ENCODE results near the gene IL37. TPM values are rescaled to one million over a fixed set of nuclear protein-coding genes. Genes with fewer than 3 reads are reported as not detected.

IL37 gene
- total RNA-seq, 1 donor from 2014 or later: not detected

DNA sequence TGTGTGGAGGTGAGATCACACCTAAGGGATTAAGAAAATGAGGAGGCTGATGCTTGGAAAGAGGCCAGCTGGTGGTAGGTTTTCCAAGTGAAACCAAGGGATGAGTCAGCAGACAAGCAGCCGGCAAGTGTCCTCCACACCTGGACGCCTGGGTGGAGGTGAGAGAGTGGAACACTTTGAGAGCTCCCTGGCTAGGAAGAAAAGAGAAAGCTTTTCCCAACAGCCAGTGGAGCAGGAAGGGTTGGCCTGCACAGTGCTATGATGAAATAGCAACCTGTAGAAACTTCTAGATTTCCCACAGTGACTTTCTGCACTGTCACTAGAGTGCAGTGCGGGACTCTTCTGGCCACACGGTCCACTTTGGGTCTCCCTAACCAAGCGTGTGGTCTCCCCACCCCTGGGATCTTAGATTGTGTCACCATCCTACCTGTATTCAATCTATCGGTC lies 19.6 kb upstream of the IL37 start:
- Histone ChIP-seq H3K27me3 (ENCODE audit: insufficient read depth, low read length) (no peaks in the 10 kb centered on the region), H3K27ac (ENCODE audit: low read depth, low read length) (no peak overlapping the region), H3K9ac (ENCODE audit: low read length) (no peak overlapping the region), H3K4me2 (ENCODE audit: low read length) (no peak overlapping the region), H4K20me1 (ENCODE audit: insufficient read depth, low read length) (no peaks in the 10 kb centered on the region), H3K4me3 (ENCODE audit: insufficient read depth, low read depth, low read length) (no peak overlapping the region), H3K9me3 (ENCODE audit: insufficient read depth, low read depth, low read length) (no peaks in the 10 kb centered on the region), H3K4me1 (ENCODE audit: insufficient read depth, low read length) (no peaks in the 10 kb centered on the region), H2AFZ (ENCODE audit: low read depth, low read length) (no peak overlapping the region), H3K79me2 (ENCODE audit: insufficient read depth, low read length) (no peaks in the 10 kb centered on the region), H3K36me3 (ENCODE audit: insufficient read depth, low read length) (no peaks in the 10 kb centered on the region)
- no peak for DNase-seq (ENCODE audit: low read depth)
- Mint-ChIP-seq H3K9me3 (ENCODE audit: unreplicated experiment) (peaks cover 2% of the 10 kb centered on the region), H3K27me3 (ENCODE audit: low read depth, unreplicated experiment) (peaks cover 13% of the 10 kb centered on the region), H3K36me3 (ENCODE audit: low read depth, unreplicated experiment) (peaks cover 1% of the 10 kb centered on the region), H3K27ac (ENCODE audit: unreplicated experiment) (no peak overlapping the region), H3K4me3 (ENCODE audit: unreplicated experiment) (no peak overlapping the region), H3K4me1 (ENCODE audit: low read depth, unreplicated experiment) (no peaks in the 10 kb centered on the region)
- TF ChIP-seq, protein P1, sequence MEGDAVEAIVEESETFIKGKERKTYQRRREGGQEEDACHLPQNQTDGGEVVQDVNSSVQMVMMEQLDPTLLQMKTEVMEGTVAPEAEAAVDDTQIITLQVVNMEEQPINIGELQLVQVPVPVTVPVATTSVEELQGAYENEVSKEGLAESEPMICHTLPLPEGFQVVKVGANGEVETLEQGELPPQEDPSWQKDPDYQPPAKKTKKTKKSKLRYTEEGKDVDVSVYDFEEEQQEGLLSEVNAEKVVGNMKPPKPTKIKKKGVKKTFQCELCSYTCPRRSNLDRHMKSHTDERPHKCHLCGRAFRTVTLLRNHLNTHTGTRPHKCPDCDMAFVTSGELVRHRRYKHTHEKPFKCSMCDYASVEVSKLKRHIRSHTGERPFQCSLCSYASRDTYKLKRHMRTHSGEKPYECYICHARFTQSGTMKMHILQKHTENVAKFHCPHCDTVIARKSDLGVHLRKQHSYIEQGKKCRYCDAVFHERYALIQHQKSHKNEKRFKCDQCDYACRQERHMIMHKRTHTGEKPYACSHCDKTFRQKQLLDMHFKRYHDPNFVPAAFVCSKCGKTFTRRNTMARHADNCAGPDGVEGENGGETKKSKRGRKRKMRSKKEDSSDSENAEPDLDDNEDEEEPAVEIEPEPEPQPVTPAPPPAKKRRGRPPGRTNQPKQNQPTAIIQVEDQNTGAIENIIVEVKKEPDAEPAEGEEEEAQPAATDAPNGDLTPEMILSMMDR (IDR thresholded peaks at IDR 0.05; ENCODE audit: insufficient read depth, low read depth, low read length): no peak
- no peak for TF ChIP-seq EZH2 (IDR thresholded peaks at IDR 0.05; ENCODE audit: insufficient read depth, low read length)
- FAIRE-seq: no peak

DNA sequence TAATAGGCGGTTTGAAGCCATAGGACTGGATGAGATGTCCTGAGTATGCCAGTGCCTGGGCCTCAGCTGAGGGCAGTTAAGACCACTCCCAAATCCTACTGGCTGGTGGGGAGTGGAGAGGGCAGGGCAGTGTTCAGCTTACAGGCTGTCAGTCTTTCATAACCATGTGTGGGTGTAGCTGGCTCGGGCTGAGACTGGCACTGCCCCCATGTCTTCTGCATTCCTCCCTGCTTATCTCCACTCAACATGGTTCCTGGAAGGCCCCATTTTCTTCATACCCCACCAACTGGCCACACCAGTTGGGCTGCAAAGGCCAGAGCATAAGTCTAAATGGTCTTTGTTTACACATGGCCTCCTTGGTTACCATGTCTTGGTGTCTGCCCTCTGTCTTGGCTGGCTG lies 17.2 kb upstream of the IL37 start:
- Histone ChIP-seq H3K27me3 (ENCODE audit: insufficient read depth, low read length) (no peaks in the 10 kb centered on the region), H3K36me3 (ENCODE audit: insufficient read depth, low read length) (no peaks in the 10 kb centered on the region), H3K4me2 (ENCODE audit: low read length) (no peak overlapping the region), H3K27ac (ENCODE audit: low read depth, low read length) (no peak overlapping the region), H3K9ac (ENCODE audit: low read length) (no peak overlapping the region), H4K20me1 (ENCODE audit: insufficient read depth, low read length) (no peaks in the 10 kb centered on the region), H3K9me3 (ENCODE audit: insufficient read depth, low read depth, low read length) (no peaks in the 10 kb centered on the region), H2AFZ (ENCODE audit: low read depth, low read length) (no peak overlapping the region), H3K4me1 (ENCODE audit: insufficient read depth, low read length) (no peaks in the 10 kb centered on the region), H3K4me3 (ENCODE audit: insufficient read depth, low read depth, low read length) (no peak overlapping the region), H3K79me2 (ENCODE audit: insufficient read depth, low read length) (no peaks in the 10 kb centered on the region)
- TF ChIP-seq EZH2 (IDR thresholded peaks at IDR 0.05; ENCODE audit: insufficient read depth, low read length): no peak
- TF ChIP-seq, protein P1 (IDR thresholded peaks at IDR 0.05; ENCODE audit: insufficient read depth, low read depth, low read length): no peak
- no peaks in the 10 kb centered on the region for H3K4me1 Mint-ChIP-seq (ENCODE audit: low read depth, unreplicated experiment)
- FAIRE-seq: no peak
- no peak for DNase-seq (ENCODE audit: low read depth)
- H3K9me3 Mint-ChIP-seq (ENCODE audit: unreplicated experiment): peaks cover 3% of the 10 kb centered on the region
- H3K36me3 Mint-ChIP-seq (ENCODE audit: low read depth, unreplicated experiment): peaks cover 1% of the 10 kb centered on the region
- H3K27ac Mint-ChIP-seq (ENCODE audit: unreplicated experiment): no peak overlapping the region
- peaks cover 13% of the 10 kb centered on the region for H3K27me3 Mint-ChIP-seq (ENCODE audit: low read depth, unreplicated experiment)
- no peak overlapping the region for H3K4me3 Mint-ChIP-seq (ENCODE audit: unreplicated experiment)

DNA sequence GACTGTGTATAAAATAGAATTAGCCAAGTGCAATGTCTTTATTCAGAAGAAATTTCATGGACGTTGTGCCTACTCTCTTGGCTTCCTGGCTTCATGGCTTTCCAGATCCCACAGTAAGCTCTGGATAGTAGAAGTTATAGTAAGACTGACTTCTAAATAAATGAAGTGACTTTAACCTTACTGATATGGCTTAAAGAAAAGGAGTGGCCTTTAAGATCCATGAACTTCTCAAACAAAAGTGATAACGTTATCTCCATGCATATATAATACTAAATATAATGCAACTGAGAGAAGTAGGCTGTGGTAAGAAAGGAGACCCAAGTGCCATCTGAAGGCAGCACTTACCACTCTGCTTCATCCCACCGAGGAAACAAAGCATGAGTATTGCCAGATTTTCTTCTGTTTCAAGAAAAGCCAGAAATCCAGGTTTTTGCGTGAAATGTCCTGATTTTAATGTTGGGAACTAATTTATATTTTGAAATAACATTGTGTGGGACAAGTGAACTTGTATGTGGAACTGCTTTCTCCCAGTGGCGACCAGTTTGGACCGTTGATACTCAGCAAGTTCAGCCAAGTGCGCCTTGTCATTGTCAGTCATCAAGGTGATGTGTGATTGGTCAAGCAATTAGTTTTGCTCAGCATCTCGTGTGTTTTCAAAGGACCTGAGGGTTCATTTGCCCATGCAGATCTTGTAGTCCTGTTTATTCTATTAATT lies 13.9 kb upstream of the IL37 start:
- no peak overlapping the region for H3K9ac ChIP-seq (ENCODE audit: low read length)
- Mint-ChIP-seq H3K36me3 (ENCODE audit: low read depth, unreplicated experiment) (no peaks in the 10 kb centered on the region), H3K4me3 (ENCODE audit: unreplicated experiment) (no peak overlapping the region)

More for the DNA sequence above, 13.9 kb upstream of the IL37 start:
- Histone ChIP-seq H3K79me2 (ENCODE audit: insufficient read depth, low read length) (no peaks in the 10 kb centered on the region), H3K4me1 (ENCODE audit: insufficient read depth, low read length) (no peaks in the 10 kb centered on the region), H3K4me2 (ENCODE audit: low read length) (no peak overlapping the region), H3K4me3 (ENCODE audit: insufficient read depth, low read depth, low read length) (no peak overlapping the region), H3K27ac (ENCODE audit: low read depth, low read length) (no peak overlapping the region), H3K9me3 (ENCODE audit: insufficient read depth, low read depth, low read length) (no peaks in the 10 kb centered on the region), H3K36me3 (ENCODE audit: insufficient read depth, low read length) (no peaks in the 10 kb centered on the region), H2AFZ (ENCODE audit: low read depth, low read length) (no peak overlapping the region), H3K27me3 (ENCODE audit: insufficient read depth, low read length) (no peaks in the 10 kb centered on the region), H4K20me1 (ENCODE audit: insufficient read depth, low read length) (no peaks in the 10 kb centered on the region)
- FAIRE-seq (no peak), DNase-seq (ENCODE audit: low read depth) (no peak)
- H3K27me3 Mint-ChIP-seq (ENCODE audit: low read depth, unreplicated experiment): peaks cover 5% of the 10 kb centered on the region
- peaks cover 1% of the 10 kb centered on the region for H3K9me3 Mint-ChIP-seq (ENCODE audit: unreplicated experiment)
- no peak for TF ChIP-seq EZH2 (IDR thresholded peaks at IDR 0.05; ENCODE audit: insufficient read depth, low read length)
- TF ChIP-seq, protein P1 (IDR thresholded peaks at IDR 0.05; ENCODE audit: insufficient read depth, low read depth, low read length): no peak
- no peaks in the 10 kb centered on the region for H3K4me1 Mint-ChIP-seq (ENCODE audit: low read depth, unreplicated experiment)
- no peak overlapping the region for H3K27ac Mint-ChIP-seq (ENCODE audit: unreplicated experiment)
